A549 treated with AZD2906 at 1 μM for 4 hours (cell line): ENCODE measurements around the gene NDUFV2. TPM values are rescaled to one million over a fixed set of nuclear protein-coding genes. Genes with fewer than 3 reads are reported as not detected.

Source experiments
- total RNA-seq: library from RNA; stranded (reverse); fragments of 200-300 nt; extraction: Qiagen RNA extraction; gene quantifications from 5 replicates; pipeline ENCODE4 v1.2.3, GENCODE V29; 2022

The NDUFV2 gene
- total RNA-seq, result 112 to 123 TPM (median 119 TPM) in 5 replicates

GRCh38 chr18:9102508-9103375 is at the start of gene NDUFV2:
Gene NDUFV2 (plus strand): TSS chr18:9102699. CDS start chr18:9102744, 45 bp downstream.

GRCh38 chr18:9136315-9137155 is 34.0 kb downstream of the NDUFV2 start, which contains the start of gene ANKRD12:
Gene ANKRD12 (plus strand): TSS chr18:9136781. CDS start chr18:9182433, 45,652 bp downstream.

Other genes starting within 250 kb of the NDUFV2 start
- gene ANKRD12, start 34.1 kb downstream of the NDUFV2 start, total RNA-seq, result 3.6 to 4.6 TPM (median 3.8 TPM) in 5 replicates
- gene TWSG1, start 232.1 kb downstream of the NDUFV2 start, total RNA-seq, result 12.8 to 16.7 TPM (median 16.5 TPM) in 5 replicates